SH-SY5Y (cell line): ENCODE results near the gene MFAP2.

Experiments used
- GATA2 ChIP-seq: IDR thresholded peaks from 2 replicates; pipeline ENCODE4 v1.6.1; 2011; ENCODE audit warnings: mild to moderate bottlenecking, low read depth, low read length
- GATA3 ChIP-seq: IDR thresholded peaks from 2 replicates; pipeline ENCODE4 v1.6.1; 2011; ENCODE audit warnings: low read depth, mild to moderate bottlenecking, low read length, moderate library complexity

DNA sequence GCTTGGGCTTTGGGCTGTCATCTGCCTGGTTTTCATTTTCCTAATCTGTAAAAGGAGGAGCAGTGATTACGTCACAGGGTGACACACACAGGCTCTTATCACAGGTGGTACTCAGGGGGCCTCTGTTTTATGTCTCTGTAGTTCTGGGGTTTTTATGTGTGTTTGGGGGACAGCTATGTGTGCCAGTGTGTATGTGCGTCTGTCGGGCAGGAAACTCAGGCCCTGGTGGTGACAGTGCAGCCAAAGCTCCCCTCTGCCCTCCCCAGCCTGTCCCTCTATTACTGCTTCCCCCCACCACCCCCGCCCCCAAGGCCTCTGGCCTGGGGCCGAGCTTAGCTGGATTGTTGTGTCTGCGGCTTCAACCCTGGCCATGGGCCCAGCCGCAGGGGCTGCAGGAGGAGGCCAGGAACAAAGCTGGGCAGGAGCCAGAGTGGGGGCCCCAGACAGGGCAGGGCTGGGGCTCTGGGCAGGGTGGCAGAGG lies 13.3 kb downstream of the MFAP2 start:
- TF ChIP-seq GATA2, result no peak
- no peak for TF ChIP-seq GATA3
